NCI-H1930 (cell line): ENCODE data around the gene KDSR.
A peak's percentile ranks its signal among the peaks of the same experiment; 100 is the strongest.

Source experiments
- DNase-seq, 2 experiments: peaks; one replicate each; lab custom pipeline; 2025; lab: John Stamatoyannopoulos, UW

KDSR gene, protein sequence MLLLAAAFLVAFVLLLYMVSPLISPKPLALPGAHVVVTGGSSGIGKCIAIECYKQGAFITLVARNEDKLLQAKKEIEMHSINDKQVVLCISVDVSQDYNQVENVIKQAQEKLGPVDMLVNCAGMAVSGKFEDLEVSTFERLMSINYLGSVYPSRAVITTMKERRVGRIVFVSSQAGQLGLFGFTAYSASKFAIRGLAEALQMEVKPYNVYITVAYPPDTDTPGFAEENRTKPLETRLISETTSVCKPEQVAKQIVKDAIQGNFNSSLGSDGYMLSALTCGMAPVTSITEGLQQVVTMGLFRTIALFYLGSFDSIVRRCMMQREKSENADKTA

DNA sequence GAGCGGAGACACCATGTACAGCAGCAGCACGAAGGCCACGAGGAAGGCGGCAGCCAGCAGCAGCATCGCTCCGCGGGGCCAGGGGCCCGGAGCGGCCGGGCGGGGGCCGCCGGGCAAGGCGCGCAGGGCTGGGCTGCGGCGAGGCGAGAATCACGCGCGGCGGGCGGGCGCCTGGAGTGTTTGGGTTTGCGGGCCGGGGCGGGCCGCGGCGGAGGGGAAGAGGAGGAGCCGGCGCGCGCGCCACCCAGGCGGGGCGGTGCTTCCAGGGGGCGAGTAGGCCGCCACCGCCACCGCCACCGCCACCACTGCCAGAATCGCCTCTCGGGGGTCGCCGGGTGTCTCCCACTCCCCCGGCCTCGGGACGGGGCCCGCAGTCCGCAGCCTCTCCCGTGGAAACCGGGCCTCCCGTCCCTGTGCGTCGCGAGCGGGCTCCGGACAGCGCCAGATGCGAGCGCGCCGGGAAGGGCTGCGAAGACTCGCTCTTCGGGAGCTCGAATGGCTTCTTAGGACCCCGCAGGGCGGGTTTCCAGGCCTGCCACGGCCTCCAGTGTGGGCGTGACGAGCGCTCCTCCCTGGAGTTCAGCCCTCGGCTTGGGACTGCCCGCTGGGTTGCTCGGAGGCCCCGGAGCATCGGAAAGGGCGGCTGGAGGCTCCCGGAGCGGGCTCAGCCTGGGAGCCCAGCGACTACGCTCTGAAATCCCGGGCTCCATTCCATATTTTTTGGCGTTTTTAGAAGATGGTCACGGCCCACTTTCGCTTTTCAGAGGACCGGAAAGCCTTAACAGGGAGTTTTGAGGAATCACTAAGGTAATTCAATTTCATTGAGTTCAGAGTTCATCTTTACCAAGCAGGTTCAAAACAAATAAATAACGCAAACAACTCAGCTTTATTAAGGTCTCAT is at the start of gene KDSR:
KDSR (minus strand) TSS at position 154 of the 901 bp plus-strand sequence; CDS start at position 66, 88 bp downstream.
- peak; percentile 97 for DNase-seq

DNA sequence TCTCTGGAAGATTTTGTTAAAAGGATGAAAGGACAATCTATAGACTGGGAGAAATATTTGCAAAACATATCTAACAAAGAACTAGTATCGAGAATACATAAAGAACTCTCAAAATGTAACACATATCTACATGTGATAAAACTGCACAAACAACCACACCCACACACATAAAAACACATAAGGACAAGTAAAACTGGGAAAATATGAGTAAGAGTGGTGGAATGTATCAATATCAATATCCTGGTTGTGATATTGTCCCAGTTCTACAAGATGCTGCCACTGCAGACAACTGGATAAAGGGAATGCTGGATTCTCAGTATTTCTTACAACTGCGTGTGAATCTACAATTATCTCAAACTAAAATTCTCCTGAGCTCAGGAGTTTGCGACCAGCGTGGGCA is 45.9 kb upstream of the KDSR start:
- no peak for DNase-seq

DNA sequence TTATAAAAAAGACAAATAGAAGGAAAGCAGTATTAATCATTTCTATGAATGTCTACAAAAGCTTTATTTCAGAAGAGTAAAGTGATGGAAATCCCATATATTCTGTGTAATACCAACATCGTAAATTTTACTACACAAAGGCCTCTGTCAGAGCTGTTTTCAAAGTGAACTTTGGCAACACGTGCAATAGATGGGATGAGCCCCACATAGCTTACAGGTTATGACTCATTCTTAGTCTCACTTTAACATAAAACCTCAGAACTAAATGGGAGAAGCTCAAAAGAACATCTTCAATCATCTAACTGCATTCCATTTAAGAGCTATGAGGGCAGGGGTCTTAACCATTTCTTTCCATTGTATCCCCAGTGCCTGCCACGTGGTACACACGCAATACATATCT is 43.8 kb upstream of the KDSR start:
- no peak for DNase-seq

DNA sequence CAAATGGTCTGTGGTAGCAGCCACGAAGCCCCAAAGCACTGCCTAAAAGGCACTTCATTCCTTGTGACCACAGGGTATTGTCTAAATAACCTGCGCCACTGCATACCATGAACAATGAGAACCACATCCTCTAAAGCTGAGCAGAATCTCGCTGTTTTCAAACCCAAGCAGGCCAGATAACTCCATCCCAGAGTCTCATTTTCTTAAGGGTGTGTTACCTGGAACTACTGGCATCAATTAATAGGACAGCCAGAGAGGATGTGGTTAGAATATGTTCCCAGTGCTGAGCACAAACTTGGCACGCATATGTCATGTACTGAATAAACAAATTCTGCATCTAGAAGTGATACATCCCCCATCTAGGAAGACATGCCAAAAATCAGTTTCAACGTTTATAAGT is 42.3 kb upstream of the KDSR start:
- no peak for DNase-seq

DNA sequence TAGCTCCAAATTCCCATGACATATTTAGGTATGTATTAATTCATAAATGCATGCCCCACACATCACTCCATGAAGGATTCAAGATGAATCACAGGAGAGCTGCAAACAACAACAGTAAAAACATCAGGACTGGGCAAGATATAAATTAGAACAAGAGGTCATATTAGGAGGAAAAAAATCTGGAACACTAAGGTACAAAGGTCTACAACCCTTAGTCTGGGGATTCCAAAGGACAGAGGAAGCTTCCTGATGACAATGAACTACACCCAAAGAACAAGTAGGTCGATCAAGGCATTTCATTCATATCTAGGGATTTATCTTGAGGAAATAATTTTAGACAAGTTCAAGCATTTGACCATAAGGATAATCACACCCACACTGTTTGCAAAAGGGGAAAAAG is 40.7 kb upstream of the KDSR start:
- no peak for DNase-seq

DNA sequence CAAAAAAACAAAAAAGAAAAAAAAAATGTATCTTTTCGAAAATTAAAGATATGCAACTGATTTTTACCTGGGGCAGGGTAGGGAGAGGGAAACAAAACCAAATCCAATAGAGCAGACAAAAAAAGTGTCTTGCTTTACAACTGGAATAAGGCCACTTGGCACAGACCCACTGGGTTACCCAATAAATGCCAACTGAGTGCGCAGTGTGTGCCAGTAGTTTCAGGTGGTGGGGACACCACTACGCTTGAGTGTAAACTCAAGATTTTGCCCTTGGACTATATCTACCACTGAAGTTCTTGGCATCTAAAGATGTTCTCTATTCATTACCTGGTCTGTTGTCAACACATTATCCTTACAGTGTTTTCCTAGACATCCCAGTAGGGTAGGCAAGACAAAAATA is 39.0 kb upstream of the KDSR start:
- no peak for DNase-seq

DNA sequence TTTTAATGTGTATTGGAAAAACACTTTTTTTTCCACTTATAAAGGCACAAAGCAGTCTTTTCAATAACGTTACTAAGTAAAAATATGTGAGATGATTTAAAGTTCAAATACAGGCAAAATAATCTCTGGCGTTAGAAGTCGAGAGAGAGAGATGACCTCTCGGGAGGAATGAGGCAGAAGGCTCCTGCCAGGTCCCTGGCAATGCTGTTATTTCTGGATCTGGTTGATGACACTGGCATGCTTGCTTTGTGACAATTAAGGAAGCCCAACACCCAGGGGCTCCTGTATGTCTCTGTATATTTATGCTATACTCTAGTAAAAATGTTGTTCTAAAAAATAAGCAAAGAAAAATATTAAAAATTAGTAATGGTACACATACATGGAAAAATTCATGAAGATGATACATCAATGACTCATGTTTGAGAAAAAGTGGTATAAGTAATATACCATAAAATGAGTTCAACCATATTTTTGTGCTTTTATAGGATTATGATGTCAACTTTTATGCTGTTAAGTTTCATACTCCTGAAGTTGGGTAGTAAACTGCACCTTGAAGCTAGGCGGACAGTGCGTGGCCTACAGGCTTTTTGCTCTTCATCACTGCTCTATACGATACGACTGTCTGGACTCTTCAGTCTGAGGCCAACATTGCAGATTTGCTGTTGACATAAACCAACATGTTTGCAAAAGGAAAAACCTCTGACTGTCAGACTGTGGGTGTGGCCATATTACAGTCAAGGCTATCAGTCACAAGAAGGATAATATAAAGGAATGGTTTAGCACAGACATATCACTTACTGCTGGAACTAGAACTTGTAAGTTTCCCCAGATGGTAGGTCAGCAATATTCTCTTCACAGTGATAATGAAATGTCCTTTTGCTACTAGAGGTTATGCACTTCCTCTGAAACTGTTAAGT is 35.5 kb upstream of the KDSR start:
- DNase-seq = no peak

DNA sequence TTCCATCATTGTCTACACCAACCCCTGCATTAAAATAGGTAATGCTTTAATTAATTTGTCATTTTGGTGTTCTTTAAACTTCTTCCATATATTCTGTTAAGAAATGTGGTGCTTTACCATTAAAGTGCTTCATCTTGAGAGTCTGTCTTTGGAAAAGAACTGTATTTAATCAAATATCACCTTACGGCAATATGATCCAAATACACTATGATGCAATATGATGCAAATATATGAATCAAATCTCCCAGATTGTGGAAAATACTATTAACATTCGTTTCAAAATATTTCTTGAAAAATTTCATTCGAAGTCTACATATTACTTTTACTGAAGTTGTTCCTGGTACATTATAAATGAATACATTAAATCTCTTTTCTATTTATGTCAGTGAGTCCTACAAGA is 32.3 kb upstream of the KDSR start:
- no peak for DNase-seq

DNA sequence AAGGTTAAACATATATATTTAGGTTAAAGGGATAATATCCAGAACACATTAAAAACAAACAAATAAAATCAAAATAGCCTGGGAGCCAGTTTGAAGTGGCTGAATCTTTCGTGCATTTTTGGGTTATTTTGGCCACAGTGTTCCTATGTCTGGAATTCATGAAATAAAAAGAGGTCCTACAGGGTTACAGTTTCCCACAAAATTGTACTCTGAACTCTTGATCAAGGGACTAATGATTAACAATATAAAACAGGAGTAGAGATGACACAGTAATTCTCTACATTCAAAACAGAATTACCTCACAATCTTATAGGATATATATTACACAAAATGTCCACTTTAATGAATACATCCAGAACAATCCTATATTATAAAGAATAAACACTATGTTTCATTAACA is 30.3 kb upstream of the KDSR start:
- DNase-seq = no peak

DNA sequence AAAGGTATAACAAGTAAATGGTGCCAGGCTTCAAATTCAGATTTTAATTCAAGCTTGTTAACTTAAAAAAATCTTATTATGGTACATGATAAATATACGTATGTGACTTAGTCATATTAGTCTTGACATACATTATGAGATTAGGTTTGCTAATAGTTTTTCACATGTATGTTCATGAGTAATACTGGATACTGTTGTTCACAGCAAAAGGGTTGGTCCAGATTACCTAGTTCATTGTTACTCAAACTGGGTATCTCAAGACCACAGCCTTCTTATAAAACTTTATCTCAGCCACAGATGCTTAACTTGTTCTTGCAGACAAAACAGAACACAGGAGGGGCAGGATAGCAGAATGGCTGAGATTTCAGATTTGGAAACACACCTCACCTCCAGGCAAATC is 28.5 kb upstream of the KDSR start:
- no peak for DNase-seq

DNA sequence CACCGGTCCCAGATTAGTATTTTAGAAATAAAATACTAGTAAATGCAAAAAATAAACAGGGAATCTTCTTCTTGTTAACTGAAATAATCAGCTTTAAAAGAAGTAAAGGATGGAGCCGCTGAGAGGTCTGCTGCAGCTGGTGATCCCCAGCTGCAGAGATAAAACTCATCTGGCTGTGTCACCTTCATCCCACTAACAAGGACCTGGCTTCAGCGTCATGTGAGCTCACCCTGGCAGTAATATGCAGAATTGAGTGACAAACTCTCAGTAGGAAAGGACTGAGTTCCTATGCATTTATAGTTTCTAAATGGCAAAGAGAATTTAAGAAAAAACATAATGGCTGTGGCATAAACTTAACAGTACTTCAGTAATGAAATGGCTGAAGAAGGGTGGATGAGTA is 27.9 kb upstream of the KDSR start:
- no peak for DNase-seq

DNA sequence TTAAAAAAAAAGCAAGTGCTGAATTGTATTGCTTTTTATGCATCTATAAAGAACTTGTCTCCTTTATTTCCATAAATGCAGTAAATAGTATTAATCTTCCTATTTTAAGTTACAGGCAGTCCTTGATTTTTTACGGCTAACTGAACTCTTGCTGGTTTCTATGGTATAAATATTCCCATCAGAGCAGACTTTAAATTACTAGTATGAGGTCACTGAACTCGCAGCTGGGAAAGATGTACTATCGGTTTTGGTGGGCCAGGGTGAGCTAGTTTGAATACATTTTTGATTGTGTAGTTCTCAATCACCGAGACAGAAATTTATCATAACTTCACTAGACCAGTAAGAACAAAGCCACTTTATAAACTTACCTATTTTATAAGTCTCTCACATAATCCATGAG is 20.9 kb upstream of the KDSR start:
- DNase-seq = no peak

DNA sequence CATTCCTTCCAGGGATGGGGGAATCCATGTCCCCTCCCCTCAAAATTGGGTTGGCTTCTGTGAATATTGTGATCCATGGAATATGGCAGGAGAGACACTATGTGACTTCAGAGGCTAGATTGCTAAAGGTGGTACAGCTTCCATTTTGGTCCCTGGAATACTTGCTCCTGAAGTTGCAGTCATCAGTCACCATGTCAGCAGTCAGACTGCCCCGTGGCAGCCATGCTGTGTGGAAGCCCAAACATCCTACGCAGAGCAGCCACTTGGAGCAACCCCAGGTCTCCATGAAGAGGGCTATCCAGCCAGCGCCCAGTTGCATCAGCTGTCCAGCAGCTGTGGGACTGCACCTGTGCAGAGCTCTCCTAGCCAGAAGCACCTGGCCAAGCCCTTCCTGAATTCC is 15.8 kb upstream of the KDSR start:
- no peak for DNase-seq

DNA sequence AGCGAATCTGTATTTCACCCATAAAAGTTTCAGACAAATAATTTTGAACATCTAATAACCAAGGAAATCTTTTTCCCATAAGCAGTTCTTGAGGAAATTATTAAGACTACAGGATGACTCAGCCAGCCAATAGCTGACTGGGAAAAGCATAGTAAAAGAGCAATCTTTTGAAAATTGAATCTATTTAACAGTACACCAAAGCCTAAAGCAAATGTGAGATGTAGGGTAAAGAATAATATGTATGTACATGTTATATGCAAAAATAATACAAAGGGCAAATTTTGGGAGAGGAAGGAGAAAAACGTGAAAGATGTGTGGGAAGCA is 12.6 kb upstream of the KDSR start:
- no peak for DNase-seq

DNA sequence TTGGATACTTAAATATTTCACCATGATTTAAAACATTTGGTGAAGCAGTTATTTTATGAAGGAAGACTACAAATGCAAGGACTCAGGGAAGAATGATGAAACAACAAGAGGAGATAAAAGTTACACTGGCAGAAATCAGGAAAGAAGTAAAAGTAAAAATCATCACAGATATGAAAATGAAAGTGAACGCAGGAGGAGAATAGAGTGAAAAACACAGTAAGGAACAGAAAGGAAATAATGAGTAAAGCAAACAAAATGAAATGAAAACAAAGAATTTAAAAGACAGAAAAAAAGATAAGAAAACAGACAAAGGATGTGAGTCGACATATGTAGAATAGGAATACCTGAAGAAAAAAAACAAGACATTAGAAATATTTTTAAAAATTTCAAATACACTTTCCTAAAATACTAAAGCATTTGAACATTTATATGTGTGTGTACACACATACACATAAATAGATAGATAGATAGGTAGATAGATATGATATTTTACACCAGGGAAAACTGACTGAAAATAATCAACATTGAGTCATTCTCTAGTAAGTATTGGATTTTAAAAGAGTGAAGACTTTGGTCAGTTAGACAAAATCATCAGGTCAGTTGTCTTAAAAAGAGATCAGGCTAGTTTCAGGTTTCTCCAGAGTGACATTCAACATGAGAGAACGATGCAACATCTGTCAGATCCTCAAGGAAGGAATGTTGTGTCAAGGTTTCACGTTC is 12.1 kb upstream of the KDSR start:
- DNase-seq = no peak

DNA sequence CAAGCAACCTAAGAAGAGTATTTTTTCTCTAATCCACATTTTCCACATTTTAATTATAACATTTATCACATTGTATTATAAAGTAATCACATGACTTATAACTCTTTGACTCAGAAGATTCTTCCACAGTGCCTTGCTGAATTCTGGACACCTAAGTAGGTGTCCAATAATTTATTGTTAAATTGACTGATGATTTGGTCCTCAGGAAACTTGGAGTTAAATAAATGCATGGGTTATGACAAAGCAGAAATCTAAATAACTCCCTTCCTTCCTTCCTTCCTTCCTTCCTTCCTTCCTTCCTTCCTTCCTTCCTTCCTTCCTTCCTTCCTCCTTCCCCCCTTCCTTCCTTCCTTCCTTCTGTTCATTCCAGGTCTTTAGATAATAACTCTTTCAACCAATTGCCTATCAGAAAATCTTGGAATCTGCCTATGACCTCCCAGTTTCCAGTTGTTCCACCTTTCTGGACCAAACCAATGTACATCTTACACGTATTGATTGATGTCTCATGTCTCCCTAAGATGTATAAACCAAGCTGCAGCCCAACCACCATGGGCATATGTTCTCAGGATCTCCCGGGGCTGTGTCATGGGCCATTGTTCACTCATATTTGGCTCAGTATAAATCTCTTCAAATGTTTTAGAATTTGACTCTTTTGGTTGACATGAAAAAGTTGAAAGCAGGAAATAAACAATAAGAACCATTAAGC is 10.4 kb upstream of the KDSR start:
- no peak for DNase-seq

DNA sequence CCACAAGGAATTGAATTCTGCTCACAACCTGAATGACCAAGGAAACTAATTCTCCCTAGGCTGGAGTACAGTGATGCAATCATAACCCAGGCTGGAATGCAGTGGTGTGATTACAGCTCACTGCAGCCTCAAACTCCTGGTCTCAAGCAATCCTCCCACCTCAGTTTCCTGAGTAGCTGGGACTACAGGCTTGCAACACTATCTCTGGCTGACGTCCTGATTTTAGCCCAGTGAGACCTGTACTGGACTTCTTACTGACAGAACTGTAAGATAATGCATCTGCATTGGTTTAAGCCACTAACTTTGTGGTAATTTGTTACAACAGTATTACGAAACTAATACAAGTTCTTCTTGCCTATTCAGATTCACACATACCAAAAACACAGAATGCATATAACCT is 9.5 kb upstream of the KDSR start:
- DNase-seq = no peak

DNA sequence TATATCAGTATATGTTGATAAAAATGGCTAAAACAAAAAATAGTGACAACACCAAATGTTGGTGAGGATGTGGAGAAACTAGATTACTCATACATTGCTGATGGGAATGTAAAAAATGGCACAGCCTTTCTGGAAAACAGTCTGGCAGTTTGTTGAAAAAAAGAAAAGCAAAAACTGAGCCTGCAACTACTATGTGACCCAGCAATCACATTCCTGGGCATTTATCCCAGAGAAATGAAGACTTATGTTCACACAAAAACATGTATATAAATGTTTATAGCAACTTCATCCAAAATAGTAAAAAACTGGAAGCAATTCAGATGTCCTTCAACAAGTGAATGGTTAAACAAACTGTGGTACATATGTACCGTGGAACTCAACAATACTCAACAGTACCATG is 7.5 kb upstream of the KDSR start:
- no peak for DNase-seq

DNA sequence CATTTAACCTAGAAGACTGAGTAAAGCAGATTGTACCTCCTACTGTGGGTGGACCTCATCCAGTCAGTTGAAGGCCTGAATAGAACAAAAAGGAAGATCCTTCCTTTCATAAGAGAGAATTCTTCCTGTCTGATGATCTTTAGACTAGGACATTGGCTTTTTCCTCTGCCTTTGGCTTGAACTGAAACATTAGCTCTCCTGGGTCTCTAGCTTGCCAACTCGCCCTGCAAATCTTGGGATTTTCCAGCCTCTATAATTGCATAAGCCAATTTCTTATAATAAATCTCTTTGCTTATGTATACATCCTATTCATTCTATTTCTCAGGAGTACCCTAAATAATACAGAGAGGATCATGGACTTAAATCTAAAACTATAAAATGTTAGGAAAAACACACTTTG is 6.2 kb upstream of the KDSR start:
- no peak for DNase-seq

DNA sequence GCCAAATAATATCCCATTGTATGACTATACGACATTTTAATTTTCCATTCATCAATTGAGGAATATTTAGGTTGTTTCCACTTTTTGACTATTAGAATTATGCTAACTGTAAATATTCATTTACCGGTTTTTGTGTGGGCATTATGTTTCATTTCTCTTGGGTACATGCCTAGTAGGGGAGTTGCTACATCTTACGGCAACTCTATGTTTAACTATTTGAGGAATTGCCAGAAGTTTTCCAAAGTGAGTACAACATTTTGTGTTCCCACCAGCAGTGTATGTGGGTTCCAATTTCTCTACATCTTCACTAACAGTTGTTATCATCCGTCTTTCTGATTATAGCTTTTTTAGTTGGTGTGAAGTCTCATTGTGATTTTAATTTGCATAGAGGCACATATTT is 1.6 kb upstream of the KDSR start:
- no peak for DNase-seq
